WTC11 (cell line): Measurements from ENCODE around the gene LAMA3.

ENCODE experiments used
- AFF4 ChIP-seq: sonication (generic); formaldehyde crosslinking; IDR thresholded peaks from 2 replicates; pipeline ENCODE4 v1.8.1; 2023; ENCODE audit warnings: mild to moderate bottlenecking, missing genetic modification reagents, borderline replicate concordance
- CTCF ChIP-seq: fragments of 200-600 bp; IDR thresholded peaks from 2 replicates; pipeline ENCODE4 v1.8.0; 2022; ENCODE audit warnings: antibody characterized with exemption
- E2F1 ChIP-seq: sonication (generic); formaldehyde crosslinking; IDR thresholded peaks from 2 replicates; pipeline ENCODE4 v1.8.0; 2022; ENCODE audit warnings: mild to moderate bottlenecking, missing genetic modification reagents
- JUN ChIP-seq: sonication (generic); formaldehyde crosslinking; IDR thresholded peaks from 2 replicates; pipeline ENCODE4 v1.8.0; 2023; ENCODE audit warnings: mild to moderate bottlenecking, missing genetic modification reagents
- MXD4 ChIP-seq: fragments of 250-450 bp; sonication (Bioruptor Pico); IDR thresholded peaks from 2 replicates; pipeline ENCODE4 v1.8.0; 2021; ENCODE audit warnings: mild to moderate bottlenecking, moderate library complexity, borderline replicate concordance
- NFYB ChIP-seq: sonication (generic); formaldehyde crosslinking; conservative IDR thresholded peaks from 2 replicates; pipeline ENCODE4 v1.8.0; 2022; ENCODE audit warnings: low read depth, missing genetic modification reagents

- TF ChIP-seq E2F1 (CRISPR knock-in tag) (no peak), CTCF (no peak), AFF4 (no peak), NFYB (CRISPR knock-in tag) (no peak), MXD4 (CRISPR knock-in tag) (no peak), JUN (CRISPR knock-in tag) (no peak)
Observed at GRCh38 chr18:23894661-23895175, 205.5 kb downstream of the LAMA3 start.
